H1 (cell line): ENCODE measurements around the gene ITSN1. TPM values are rescaled to one million over a fixed set of nuclear protein-coding genes. Genes with fewer than 3 reads are reported as not detected.

Experiments
- CTCF ChIA-PET: fragments of 300-600 bp; sonication (Branson Sonifier 250); formaldehyde crosslinking; loops from one replicate; lab custom pipeline; 2021; ENCODE audit not compliant: partially characterized antibody; lab: Charles Lee
- POLR2A ChIA-PET: fragments of 300-600 bp; sonication (Branson Sonifier 250); formaldehyde crosslinking; loops from one replicate; lab custom pipeline; 2021; ENCODE audit warnings: inconsistent platforms; ENCODE audit not compliant: partially characterized antibody; lab: Charles Lee
- DNase-seq, 2 experiments: peaks; one replicate each; pipeline versions ENCODE4 v3.0.0 to v3.0.0-alpha.2; 2010 to 2022; ENCODE audit warnings: low spot score in 2 of 2, low read depth in 1 of 2, mixed read lengths in 1 of 2
- FAIRE-seq: peaks from 2 replicates; lab custom pipeline; 2011; peaks lifted over from hg19 to GRCh38; lab: Jason Lieb, UNC
- H2AFZ ChIP-seq: 2 replicates; pipeline ENCODE4 v1.8.1; 2012; ENCODE audit warnings: low read length, inconsistent platforms
- H2AK5ac ChIP-seq: 2 replicates; pipeline ENCODE4 v1.6.1; 2013; ENCODE audit warnings: low read depth, low read length
- H2BK120ac ChIP-seq: replicated peaks from 2 replicates; pipeline ENCODE3; 2013; ENCODE audit warnings: low read depth, low read length, inconsistent platforms
- H2BK12ac ChIP-seq: 2 replicates; pipeline ENCODE4 v1.6.1; 2013; ENCODE audit warnings: low read depth, low read length
- H2BK15ac ChIP-seq: 2 replicates; pipeline ENCODE4 v1.6.1; 2013; ENCODE audit warnings: low read length
- H2BK20ac ChIP-seq: 2 replicates; pipeline ENCODE4 v1.6.1; 2013; ENCODE audit warnings: low read length
- H2BK5ac ChIP-seq: 2 replicates; pipeline ENCODE4 v1.6.1; 2013; ENCODE audit warnings: low read depth, low read length
- H3K14ac ChIP-seq: 2 replicates; pipeline ENCODE4 v1.6.1; 2013; ENCODE audit warnings: inconsistent platforms; ENCODE audit not compliant: insufficient read length
- H3K18ac ChIP-seq: 2 replicates; pipeline ENCODE4 v1.6.1; 2013; ENCODE audit warnings: low read length; ENCODE audit errors: extremely low read depth
- H3K23ac ChIP-seq: 2 replicates; pipeline ENCODE4 v1.6.1; 2013; ENCODE audit warnings: inconsistent platforms; ENCODE audit not compliant: insufficient read length
- H3K23me2 ChIP-seq: 2 replicates; pipeline ENCODE4 v1.6.1; 2013; ENCODE audit warnings: low read depth, low read length
- H3K27ac ChIP-seq: 2 replicates; pipeline ENCODE4 v1.6.1; 2011; ENCODE audit warnings: low read depth, low read length, inconsistent platforms
- H3K27me3 ChIP-seq, 4 experiments: replicated peaks in 1 of 4; 1 replicate in 1 of 4; 2 replicates in 3 of 4; pipeline versions ENCODE4 v1.6.1 to v1.8.1; 2011 to 2013; ENCODE audit warnings: low read length in 3 of 4, mild to moderate bottlenecking in 3 of 4, inconsistent platforms in 2 of 4, mixed read lengths in 2 of 4, moderate library complexity in 1 of 4; ENCODE audit not compliant: control insufficient read depth in 3 of 4, insufficient read depth in 3 of 4; ENCODE audit errors: extremely low read depth in 1 of 4
- H3K36me3 ChIP-seq, 4 experiments: 2 replicates each; pipeline versions ENCODE4 v1.6.1 to v1.8.1; 2011 to 2013; ENCODE audit warnings: mild to moderate bottlenecking in 4 of 4, low read length in 3 of 4, moderate library complexity in 2 of 4, control low read depth in 1 of 4, inconsistent platforms in 1 of 4; ENCODE audit not compliant: insufficient read depth in 4 of 4, control insufficient read depth in 2 of 4
- H3K4ac ChIP-seq: replicated peaks from 2 replicates; pipeline ENCODE3; 2013; ENCODE audit warnings: low read length, low read depth, mixed read lengths, inconsistent platforms; ENCODE audit not compliant: insufficient read length
- H3K4me1 ChIP-seq, 4 experiments: replicated peaks in 1 of 4; 1 replicate in 1 of 4; 2 replicates in 3 of 4; pipeline versions ENCODE4 v1.6.1 to v1.8.1; 2011 to 2013; ENCODE audit warnings: low read length in 3 of 4, inconsistent platforms in 2 of 4, mixed read lengths in 1 of 4; ENCODE audit not compliant: insufficient read depth in 4 of 4, control insufficient read depth in 3 of 4
- H3K4me2 ChIP-seq, 2 experiments: 2 replicates each; pipeline versions ENCODE4 v1.6.1 to v1.8.1; 2011 to 2013; ENCODE audit warnings: low read depth in 2 of 2, low read length in 2 of 2, control low read depth in 1 of 2, inconsistent platforms in 1 of 2, mild to moderate bottlenecking in 1 of 2; ENCODE audit not compliant: insufficient read depth in 1 of 2
- H3K4me3 ChIP-seq, 4 experiments: fragments of 200-600, 300-600 bp in 1 of 4; sonication (generic), shearing (Covaris generic), sonication (Bioruptor Twin) in 1 of 4; 2 replicates each; pipeline versions ENCODE4 v1.5.1 to v1.8.1; 2011 to 2016; ENCODE audit warnings: low read length in 4 of 4, low read depth in 3 of 4, control low read depth in 2 of 4, inconsistent platforms in 2 of 4, mild to moderate bottlenecking in 2 of 4, mixed read lengths in 1 of 4, moderate library complexity in 1 of 4; ENCODE audit not compliant: insufficient read depth in 2 of 4; ENCODE audit errors: extremely low read depth in 1 of 4
- H3K56ac ChIP-seq: replicated peaks from 2 replicates; pipeline ENCODE3; 2013; ENCODE audit warnings: low read depth, mild to moderate bottlenecking, mixed read lengths, low read length, inconsistent platforms; ENCODE audit not compliant: insufficient read length
- H3K79me1 ChIP-seq: 2 replicates; pipeline ENCODE4 v1.6.1; 2013; ENCODE audit warnings: low read depth, low read length, control low read depth
- H3K79me2 ChIP-seq, 2 experiments: 2 replicates each; pipeline versions ENCODE4 v1.6.1 to v1.8.1; 2012 to 2013; ENCODE audit warnings: low read length in 2 of 2, mild to moderate bottlenecking in 2 of 2, inconsistent platforms in 1 of 2; ENCODE audit not compliant: insufficient read depth in 2 of 2, control insufficient read depth in 1 of 2
- H3K9ac ChIP-seq, 4 experiments: replicated peaks in 1 of 4; 1 replicate in 1 of 4; 2 replicates in 3 of 4; pipeline versions ENCODE4 v1.6.1 to v1.8.1; 2011 to 2013; ENCODE audit warnings: low read depth in 3 of 4, low read length in 3 of 4, control low read depth in 2 of 4, mild to moderate bottlenecking in 2 of 4, moderate library complexity in 2 of 4, inconsistent platforms in 1 of 4; ENCODE audit errors: extremely low read depth in 1 of 4
- H3K9me3 ChIP-seq, 2 experiments: 2 replicates each; pipeline versions ENCODE4 v1.6.1 to v1.8.1; 2012 to 2013; ENCODE audit warnings: mild to moderate bottlenecking in 2 of 2, moderate library complexity in 2 of 2, control low read depth in 1 of 2, inconsistent platforms in 1 of 2, low read depth in 1 of 2, low read length in 1 of 2, mixed read lengths in 1 of 2; ENCODE audit not compliant: insufficient read depth in 2 of 2
- H4K20me1 ChIP-seq, 2 experiments: replicated peaks in 1 of 2; 2 replicates each; pipeline versions ENCODE3 to v1.8.1; 2011 to 2013; ENCODE audit warnings: inconsistent platforms in 2 of 2, low read length in 2 of 2, mild to moderate bottlenecking in 1 of 2; ENCODE audit not compliant: insufficient read depth in 2 of 2, control insufficient read depth in 1 of 2
- H4K5ac ChIP-seq: 2 replicates; pipeline ENCODE4 v1.6.1; 2013; ENCODE audit warnings: low read length, low read depth, mixed read lengths, inconsistent platforms; ENCODE audit not compliant: insufficient read length
- H4K8ac ChIP-seq: 2 replicates; pipeline ENCODE4 v1.8.0; 2013; ENCODE audit warnings: mild to moderate bottlenecking, moderate library complexity, low read length, inconsistent platforms; ENCODE audit not compliant: insufficient read depth; ENCODE audit errors: extremely low read depth
- H4K91ac ChIP-seq: replicated peaks from 2 replicates; pipeline ENCODE3; 2013; ENCODE audit warnings: low read length, mixed read lengths, inconsistent platforms; ENCODE audit not compliant: insufficient read length
- KDM1A ChIP-seq: fragments of 200-600, 300-600 bp; sonication (generic); IDR thresholded peaks from 2 replicates; pipeline ENCODE4 v1.7.1; 2016; ENCODE audit warnings: mild to moderate bottlenecking, low read length, borderline replicate concordance
- KDM4A ChIP-seq: IDR thresholded peaks from one replicate; pipeline ENCODE4 v1.7.1; 2012; ENCODE audit warnings: low read depth, mild to moderate bottlenecking, moderate library complexity, low read length, inconsistent platforms; ENCODE audit not compliant: severe bottlenecking
- MAFK ChIP-seq: IDR thresholded peaks from 2 replicates; pipeline ENCODE4 v1.6.1; 2012; ENCODE audit warnings: low read depth, mild to moderate bottlenecking, improper control_type of control experiment, low read length
- RBBP5 ChIP-seq: IDR thresholded peaks from 2 replicates; pipeline ENCODE4 v1.7.1; 2012; ENCODE audit warnings: low read depth, mild to moderate bottlenecking, inconsistent platforms, low read length, moderate library complexity, borderline replicate concordance
- RNF2 ChIP-seq: fragments of 200-900, 300-1000 bp; sonication (generic); IDR thresholded peaks from 2 replicates; pipeline ENCODE4 v1.7.1; 2016; ENCODE audit warnings: borderline replicate concordance, low read depth, mild to moderate bottlenecking, antibody characterized with exemption, low read length; ENCODE audit not compliant: poor library complexity, severe bottlenecking; ENCODE audit errors: missing control alignments
- RXRA ChIP-seq: IDR thresholded peaks from 2 replicates; pipeline ENCODE4 v1.6.1; 2011; ENCODE audit warnings: low read depth, mild to moderate bottlenecking, low read length, moderate library complexity; ENCODE audit not compliant: insufficient read depth
- SIN3A ChIP-seq, 2 experiments: IDR thresholded peaks in 1 of 2; conservative IDR thresholded peaks in 1 of 2; 2 replicates each; pipeline ENCODE4 v1.6.1; 2011 to 2012; ENCODE audit warnings: low read length in 2 of 2, improper control_type of control experiment in 1 of 2, low read depth in 1 of 2, mild to moderate bottlenecking in 1 of 2
- TAF1 ChIP-seq: IDR thresholded peaks from 2 replicates; pipeline ENCODE4 v1.6.1; 2011; ENCODE audit warnings: mild to moderate bottlenecking, low read depth, low read length
- TBP ChIP-seq: IDR thresholded peaks from 2 replicates; pipeline ENCODE4 v1.6.1; 2011; ENCODE audit warnings: low read depth, low read length, improper control_type of control experiment
- WGBS, 2 experiments: shearing (Covaris generic) in 1 of 2; methylation state at CpG; one replicate each; pipeline versions ENCODE4 v1.1.6 to v1.1.7; 2013 to 2015; ENCODE audit warnings: low lambda C conversion rate in 2 of 2, mixed read lengths in 2 of 2, inconsistent platforms in 1 of 2, low coverage in 1 of 2, missing lambda C conversion rate in 1 of 2; ENCODE audit not compliant: insufficient replicate concordance in 2 of 2, insufficient coverage in 1 of 2, insufficient read length in 1 of 2; ENCODE audit errors: extremely low coverage in 1 of 2, missing lambda C conversion rate in 1 of 2; 5-methylcytosine and 5-hydroxymethylcytosine counted together
- polyA plus RNA-seq, 7 experiments: library from polyadenylated mRNA; depleted of rRNA in 3 of 7; stranded (reverse) in 5 of 7; unstranded in 2 of 7; fragments of >200 nt in 5 of 7; fragments of 200-250 nt in 2 of 7; gene quantifications; 1 replicate in 5 of 7; 2 replicates in 1 of 7; 4 replicates in 1 of 7; pipeline versions ENCODE4 v1.2.1 to v1.2.3, GENCODE V29; 2011 to 2013; ENCODE audit warnings: missing spikeins in 2 of 7, mixed read lengths in 2 of 7
- total RNA-seq: library from RNA; stranded (reverse); fragmentation: NEBNext Ultra II Directional; extraction: Animal tissue kit (Norgen Biotek cat#: 25700); gene quantifications from 2 replicates; pipeline ENCODE4 v1.2.1, GENCODE V29; 2021
- TF ChIP-seq, protein P1 (sequence below): IDR thresholded peaks from 2 replicates; pipeline ENCODE4 v1.6.1; 2011; ENCODE audit warnings: low read depth, mild to moderate bottlenecking, low read length; ENCODE audit not compliant: insufficient read depth
- TF ChIP-seq, protein P2 (sequence below): IDR thresholded peaks from 2 replicates; pipeline ENCODE4 v1.6.1; 2012; ENCODE audit warnings: low read length, inconsistent platforms

The ITSN1 gene
- total and polyA plus RNA-seq, 2 of the 8 experiments (the other 6 are each of a cell fraction or from before 2014, with no cell fraction given) = 60.8 to 78.1 TPM

GRCh38 chr21:33789697-33790096 lies 147.4 kb downstream of the ITSN1 start:
- FAIRE-seq (no peak), DNase-seq (no peak)
- H3K4me3 ChIP-seq = no peak overlapping the region
- H3K79me1 ChIP-seq = 0 out of 2 replicates have a peak, but pooled peaks cover 2% of the 10 kb centered on the region
- H3K56ac ChIP-seq = no peak overlapping the region
- no peaks in the 10 kb centered on the region for H3K23me2 ChIP-seq
- H3K23ac ChIP-seq = no peak overlapping the region
- H3K27ac ChIP-seq = no peak overlapping the region
- CTCF ChIA-PET = interaction anchor here (1.2 kb wide), 1 partner anchor 112 kb away, joined by 3 read pairs; no protein-coding TSS in a partner anchor
- no peak overlapping the region for H4K91ac ChIP-seq
- peaks cover 0 to 11% (median 3%) of the 10 kb centered on the region in 4 experiments; a peak in 4 of 8 replicates for H3K36me3 ChIP-seq
- no peak overlapping the region for H3K14ac ChIP-seq
- WGBS, 2 experiments = 96% methylated on average over 1 of the region's 1 CpG; no CpG with 5 or more reads in 1 of the 2 experiments
- no peak overlapping the region for H2BK120ac ChIP-seq
- no peaks in the 10 kb centered on the region for H3K9me3 ChIP-seq
- H3K18ac ChIP-seq = no peak overlapping the region
- H3K4ac ChIP-seq = no peak overlapping the region
- H3K9ac ChIP-seq = no peak overlapping the region
- no peaks in the 10 kb centered on the region for H3K79me2 ChIP-seq
- H4K20me1 ChIP-seq = no peaks in the 10 kb centered on the region
- H2BK15ac ChIP-seq = no peak overlapping the region
- H2BK20ac ChIP-seq = no peak overlapping the region
- no peak overlapping the region for H2BK5ac ChIP-seq
- H3K4me2 ChIP-seq = no peak overlapping the region
- H2BK12ac ChIP-seq = no peak overlapping the region
- H4K8ac ChIP-seq = no peak overlapping the region
- H2AK5ac ChIP-seq = no peak overlapping the region
- peaks cover 0 to 9% (median 0%) of the 10 kb centered on the region in 4 experiments; a peak in 2 of 7 replicates for H3K4me1 ChIP-seq
- POLR2A ChIA-PET = no interaction called here
- H2AFZ ChIP-seq = no peak overlapping the region
- H4K5ac ChIP-seq = no peak overlapping the region
- H3K27me3 ChIP-seq = no peaks in the 10 kb centered on the region
- TF ChIP-seq RXRA (no peak), MAFK (no peak), KDM4A (no peak), SIN3A (conservative IDR thresholded peaks at IDR 0.05 in 1 of 2, IDR thresholded peaks at IDR 0.05 in 1 of 2; ENCODE audit: low read depth in 1 of 2, low read length in 2 of 2) (no peak), RBBP5 (no peak), TAF1 (no peak), TBP (no peak), RNF2 (no peak), KDM1A (no peak)
- TF ChIP-seq, protein P1, sequence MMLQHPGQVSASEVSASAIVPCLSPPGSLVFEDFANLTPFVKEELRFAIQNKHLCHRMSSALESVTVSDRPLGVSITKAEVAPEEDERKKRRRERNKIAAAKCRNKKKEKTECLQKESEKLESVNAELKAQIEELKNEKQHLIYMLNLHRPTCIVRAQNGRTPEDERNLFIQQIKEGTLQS = no peak
- TF ChIP-seq, protein P2, sequence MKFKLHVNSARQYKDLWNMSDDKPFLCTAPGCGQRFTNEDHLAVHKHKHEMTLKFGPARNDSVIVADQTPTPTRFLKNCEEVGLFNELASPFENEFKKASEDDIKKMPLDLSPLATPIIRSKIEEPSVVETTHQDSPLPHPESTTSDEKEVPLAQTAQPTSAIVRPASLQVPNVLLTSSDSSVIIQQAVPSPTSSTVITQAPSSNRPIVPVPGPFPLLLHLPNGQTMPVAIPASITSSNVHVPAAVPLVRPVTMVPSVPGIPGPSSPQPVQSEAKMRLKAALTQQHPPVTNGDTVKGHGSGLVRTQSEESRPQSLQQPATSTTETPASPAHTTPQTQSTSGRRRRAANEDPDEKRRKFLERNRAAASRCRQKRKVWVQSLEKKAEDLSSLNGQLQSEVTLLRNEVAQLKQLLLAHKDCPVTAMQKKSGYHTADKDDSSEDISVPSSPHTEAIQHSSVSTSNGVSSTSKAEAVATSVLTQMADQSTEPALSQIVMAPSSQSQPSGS = no peak
